ENCODE data around the gene FGF22.

The FGF22 gene

DNA sequence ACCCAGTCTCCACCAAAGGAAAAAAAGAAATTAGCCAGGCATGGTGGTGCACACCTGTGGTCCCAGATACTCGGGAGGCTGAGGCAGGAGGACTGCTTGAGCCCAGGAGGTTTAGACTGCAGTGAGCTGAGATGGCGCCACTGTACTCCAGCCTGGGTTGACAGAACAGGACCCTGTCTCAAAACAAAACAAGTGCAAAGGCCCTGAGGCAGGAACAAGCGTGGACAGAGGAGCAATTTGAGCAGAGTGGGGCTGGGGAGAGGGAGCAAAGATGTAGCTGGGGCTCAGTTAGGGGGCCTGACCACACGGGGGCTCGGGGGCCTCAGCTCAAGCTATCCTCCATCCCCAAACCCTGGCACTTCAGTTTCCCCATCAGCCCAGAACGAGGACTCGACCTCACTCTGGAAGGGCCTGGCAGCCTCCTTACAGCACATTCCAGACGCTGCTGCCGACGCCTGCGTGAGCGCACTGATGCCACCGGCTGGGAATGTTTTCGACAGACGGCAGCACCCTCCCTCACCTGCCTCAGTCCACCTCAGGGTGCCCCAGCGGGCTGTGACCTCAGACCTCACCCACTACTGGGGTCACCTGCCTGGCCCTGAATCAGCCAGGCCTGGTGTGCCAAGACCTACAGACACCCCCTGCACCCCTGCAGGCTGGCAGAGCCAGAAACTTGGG lies 4.6 kb upstream of the FGF22 start:
- DNase-seq (ENCODE audit: insufficient read length, low spot score) = no peak
- TF ChIP-seq POLR2A (IDR thresholded peaks at IDR 0.05; ENCODE audit: low read depth, low read length) = no peak
- no peak for FAIRE-seq

DNA sequence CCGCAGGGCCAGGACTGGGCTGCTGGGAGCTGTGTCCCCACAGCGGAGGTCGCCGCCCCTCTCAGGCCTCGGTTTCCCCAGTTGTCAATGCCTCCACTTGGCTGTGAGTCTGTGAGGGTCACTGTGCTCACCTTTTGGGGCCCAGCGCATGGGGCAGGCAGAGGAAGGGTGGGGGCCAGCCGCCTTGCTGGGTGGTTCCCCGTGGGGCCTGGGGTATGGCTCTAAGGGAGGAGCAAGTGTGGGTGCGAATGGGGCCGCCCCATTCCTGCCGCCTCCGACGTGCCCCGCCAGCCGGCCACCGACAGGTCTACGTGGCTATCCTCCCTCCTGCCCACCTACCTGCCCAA lies 800 bp upstream of the FGF22 start:
- no peak for TF ChIP-seq POLR2A (IDR thresholded peaks at IDR 0.05; ENCODE audit: low read depth, low read length)
- FAIRE-seq (no peak), DNase-seq (ENCODE audit: insufficient read length, low spot score) (no peak)

DNA sequence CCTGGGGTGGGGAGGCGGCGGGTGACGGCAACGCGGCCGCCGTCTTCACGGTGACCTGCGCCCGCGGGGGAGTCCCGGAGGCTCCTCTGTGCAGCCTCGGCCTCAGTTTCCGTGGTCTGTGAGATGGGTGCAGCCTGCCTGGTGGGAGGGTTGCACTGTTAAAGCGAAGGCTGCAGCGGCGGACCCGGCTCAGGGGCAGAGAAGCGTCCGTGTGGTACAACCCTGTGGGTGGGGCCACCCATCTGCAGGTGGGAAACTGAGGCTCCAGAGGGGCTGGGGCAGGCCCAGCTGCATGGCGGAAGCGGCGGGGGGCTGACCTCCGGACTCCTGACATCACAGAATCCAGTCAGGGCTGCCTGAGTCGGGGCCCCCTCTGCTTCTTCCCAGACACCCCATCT lies 481 bp downstream of the FGF22 start:
- no peak for TF ChIP-seq POLR2A (IDR thresholded peaks at IDR 0.05; ENCODE audit: low read depth, low read length)
- FAIRE-seq (no peak), DNase-seq (ENCODE audit: insufficient read length, low spot score) (no peak)

DNA sequence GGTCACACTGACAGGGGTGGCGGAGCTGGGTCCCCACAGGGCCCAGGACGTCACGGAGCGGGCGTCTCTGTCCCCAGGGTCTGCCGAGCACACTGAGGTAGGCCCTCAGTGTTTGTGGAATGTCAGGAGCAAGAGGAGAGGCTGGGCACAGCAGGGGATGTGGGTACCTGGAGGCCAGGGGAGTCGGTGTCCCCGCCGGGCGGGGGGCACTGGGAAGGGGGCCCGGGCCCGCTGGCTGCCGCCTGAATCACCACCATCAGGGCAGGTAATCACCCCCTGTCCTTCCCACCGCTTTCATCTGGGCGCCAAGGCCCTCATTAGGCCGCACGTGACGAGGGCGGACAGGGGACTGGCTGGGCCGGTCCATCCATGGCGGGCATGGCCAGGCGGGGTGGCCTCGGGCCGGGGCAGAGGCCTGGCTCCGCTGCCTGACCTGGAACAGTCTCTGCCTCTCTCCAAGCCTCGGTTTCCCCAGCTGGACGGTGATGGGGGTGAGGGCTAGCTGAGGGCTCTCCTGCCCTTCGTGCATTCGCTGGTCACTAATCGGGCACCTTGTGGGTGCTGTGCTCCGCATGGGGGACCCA lies 1.0 kb downstream of the FGF22 start:
- no peak for FAIRE-seq
- no peak for TF ChIP-seq POLR2A (IDR thresholded peaks at IDR 0.05; ENCODE audit: low read depth, low read length)
- no peak for DNase-seq (ENCODE audit: insufficient read length, low spot score)

DNA sequence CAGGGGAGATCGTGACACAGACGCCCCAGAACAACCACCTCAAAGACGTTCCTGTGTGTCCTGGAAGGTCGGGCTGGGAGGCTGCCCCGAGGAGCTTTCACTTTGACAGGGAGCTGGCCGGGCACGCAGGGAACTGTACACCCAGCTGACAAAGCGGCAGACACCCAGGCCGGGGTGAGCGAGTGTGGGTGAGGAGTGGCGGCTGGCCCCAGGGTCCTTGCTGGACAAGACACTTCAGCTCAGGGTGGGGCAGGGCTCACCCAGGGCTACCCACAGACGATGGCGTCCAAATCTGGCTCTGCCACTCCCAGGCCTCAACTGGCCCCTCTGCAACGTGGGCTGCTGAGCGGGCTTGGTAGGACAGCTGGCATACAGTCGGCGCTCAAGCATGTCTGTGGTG lies 2.0 kb downstream of the FGF22 start:
- no peak for TF ChIP-seq POLR2A (IDR thresholded peaks at IDR 0.05; ENCODE audit: low read depth, low read length)
- DNase-seq (ENCODE audit: insufficient read length, low spot score) (no peak), FAIRE-seq (no peak)

DNA sequence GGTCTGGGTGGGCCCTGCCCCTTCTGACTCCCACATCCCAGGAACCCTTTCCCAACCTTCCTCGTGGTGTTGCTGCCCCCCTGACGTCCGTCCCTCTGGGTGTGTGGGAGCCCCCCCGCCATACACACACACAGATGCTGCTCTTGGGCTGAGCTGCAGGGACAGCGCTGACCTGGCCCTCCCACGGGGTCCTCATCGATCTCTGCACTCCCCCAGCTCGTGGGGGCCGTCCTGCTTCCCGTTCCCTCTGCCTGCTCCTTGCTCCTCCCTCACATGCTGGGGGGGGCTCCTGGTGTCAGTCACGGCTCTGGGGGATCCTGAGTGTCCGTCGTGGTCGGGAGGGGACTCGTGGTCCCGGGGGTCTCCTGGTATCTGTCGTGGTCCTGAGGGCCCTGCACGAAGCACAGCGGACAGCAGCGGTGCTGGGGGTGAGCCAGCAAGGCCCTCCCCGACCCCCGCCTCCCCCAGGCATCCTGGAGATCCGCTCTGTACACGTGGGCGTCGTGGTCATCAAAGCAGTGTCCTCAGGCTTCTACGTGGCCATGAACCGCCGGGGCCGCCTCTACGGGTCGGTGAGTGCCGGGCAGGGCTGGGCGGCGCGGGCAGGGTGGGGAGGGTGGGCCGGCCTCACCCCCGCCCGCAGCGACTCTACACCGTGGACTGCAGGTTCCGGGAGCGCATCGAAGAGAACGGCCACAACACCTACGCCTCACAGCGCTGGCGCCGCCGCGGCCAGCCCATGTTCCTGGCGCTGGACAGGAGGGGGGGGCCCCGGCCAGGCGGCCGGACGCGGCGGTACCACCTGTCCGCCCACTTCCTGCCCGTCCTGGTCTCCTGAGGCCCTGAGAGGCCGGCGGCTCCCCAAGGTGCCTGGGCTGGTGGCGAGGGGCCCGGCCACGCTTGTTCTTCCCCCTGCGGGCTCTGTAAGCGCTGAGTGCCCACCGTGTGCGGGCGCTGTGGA lies 3.4 kb downstream of the FGF22 start:
- DNase-seq (ENCODE audit: insufficient read length, low spot score) (no peak), FAIRE-seq (no peak)
- no peak for TF ChIP-seq POLR2A (IDR thresholded peaks at IDR 0.05; ENCODE audit: low read depth, low read length)

DNA sequence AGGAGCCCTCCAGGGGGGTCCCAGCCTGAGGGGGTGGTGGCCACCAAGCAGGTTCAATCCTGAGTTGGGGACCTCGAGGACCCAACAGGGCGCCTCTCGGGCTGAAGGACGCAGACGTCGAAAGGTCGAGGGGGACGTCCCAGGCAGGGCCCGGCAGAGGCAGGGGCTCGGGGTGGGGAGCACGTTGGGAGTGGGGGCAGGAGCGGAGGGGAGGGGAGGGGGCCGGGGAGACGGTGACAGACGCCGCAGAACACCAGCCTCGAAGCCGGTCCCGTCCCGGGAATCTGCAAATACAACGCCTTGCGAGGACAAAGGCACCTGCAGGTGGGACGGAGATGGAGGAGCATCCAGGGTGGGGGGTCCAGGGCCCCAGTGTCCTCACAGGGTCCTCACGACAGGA lies 4.1 kb downstream of the FGF22 start:
- no peak for TF ChIP-seq POLR2A (IDR thresholded peaks at IDR 0.05; ENCODE audit: low read depth, low read length)
- DNase-seq (ENCODE audit: insufficient read length, low spot score) = no peak
- no peak for FAIRE-seq

DNA sequence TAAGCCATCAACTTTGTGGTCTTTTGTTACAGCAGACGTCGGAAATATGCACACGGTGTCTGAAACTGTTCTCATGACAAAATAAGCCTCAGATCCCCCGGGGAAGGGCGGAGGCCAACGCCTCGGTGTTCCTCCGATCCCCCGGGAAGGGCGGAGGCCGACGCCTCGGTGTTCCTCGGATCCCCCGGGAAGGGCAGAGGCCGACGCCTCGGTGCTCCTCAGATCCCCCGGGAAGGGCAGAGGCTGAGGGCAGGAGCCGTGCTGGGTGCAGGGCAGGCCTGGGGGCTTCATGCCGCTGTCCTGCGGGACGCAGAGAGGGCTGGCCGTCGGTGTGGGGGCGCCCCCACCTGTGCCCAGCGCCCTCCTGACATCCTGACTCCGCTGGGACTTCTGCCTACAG lies 4.7 kb downstream of the FGF22 start:
- TF ChIP-seq POLR2A (IDR thresholded peaks at IDR 0.05; ENCODE audit: low read depth, low read length) = no peak
- no peak for DNase-seq (ENCODE audit: insufficient read length, low spot score)
- FAIRE-seq = no peak

DNA sequence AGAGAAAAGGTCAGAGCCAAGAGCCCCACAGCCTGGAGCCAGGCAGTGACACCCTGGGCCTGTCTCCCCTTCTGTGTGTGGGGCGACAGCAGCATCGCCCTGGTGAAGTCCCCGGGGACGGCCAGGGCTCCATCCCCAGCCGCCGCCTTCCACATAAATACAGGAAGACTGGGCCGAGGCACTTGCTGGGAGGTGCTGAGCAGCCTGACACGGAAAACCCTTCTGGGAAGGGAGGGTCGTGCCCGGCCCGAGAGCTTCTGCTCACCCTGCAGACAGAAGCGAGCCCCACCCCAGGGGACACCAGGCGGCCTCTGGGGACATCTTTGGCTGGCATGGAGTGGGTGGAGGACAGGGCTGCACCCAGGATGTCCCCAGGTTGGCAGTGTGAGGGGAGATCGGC lies 5.1 kb downstream of the FGF22 start:
- FAIRE-seq (no peak), DNase-seq (ENCODE audit: insufficient read length, low spot score) (no peak)
- TF ChIP-seq POLR2A (IDR thresholded peaks at IDR 0.05; ENCODE audit: low read depth, low read length) = no peak

DNA sequence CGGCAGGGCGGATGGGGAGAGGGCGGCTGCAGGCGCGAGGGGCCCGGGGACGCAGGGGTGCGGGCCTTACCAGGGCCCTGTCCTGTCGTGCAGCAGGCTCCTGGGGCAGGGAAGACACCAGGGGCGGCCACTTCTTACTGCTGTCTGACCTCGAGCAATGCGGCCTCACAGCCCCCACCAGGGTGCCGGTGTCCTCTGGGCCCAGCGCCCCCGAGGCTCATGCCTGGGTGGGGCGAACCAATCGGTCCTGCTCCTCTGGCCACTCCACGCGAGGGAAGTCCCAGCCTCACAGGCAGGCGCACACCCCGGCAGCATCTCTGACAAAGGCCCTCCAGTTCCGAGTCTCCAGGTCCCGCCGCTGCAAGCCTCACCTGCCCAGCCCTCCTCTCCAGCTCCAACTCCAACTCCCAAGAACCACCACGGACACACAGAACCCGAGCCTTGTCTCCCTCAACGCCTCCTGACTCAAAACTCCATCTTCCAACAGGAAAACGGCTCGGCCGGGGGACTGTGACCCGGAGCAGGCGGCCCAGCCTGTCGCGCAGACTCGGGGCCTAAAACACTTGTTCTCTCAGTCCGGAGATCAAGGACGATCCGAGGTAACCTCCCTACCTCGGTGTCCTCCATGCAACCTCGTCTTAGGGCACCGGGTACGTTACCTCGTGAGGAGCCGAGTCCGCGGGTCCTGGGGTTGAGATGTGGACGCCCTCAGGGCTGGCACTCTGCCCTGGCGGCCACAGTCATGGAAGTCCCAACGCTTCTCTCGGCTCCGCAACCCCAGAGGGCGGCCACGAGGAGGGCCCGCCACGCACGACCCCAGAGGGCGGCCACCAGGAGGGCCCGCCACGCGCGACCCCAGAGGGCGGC lies 6.5 kb downstream of the FGF22 start:
- DNase-seq (ENCODE audit: insufficient read length, low spot score) (no peak), FAIRE-seq (no peak)
- no peak for TF ChIP-seq POLR2A (IDR thresholded peaks at IDR 0.05; ENCODE audit: low read depth, low read length)

DNA sequence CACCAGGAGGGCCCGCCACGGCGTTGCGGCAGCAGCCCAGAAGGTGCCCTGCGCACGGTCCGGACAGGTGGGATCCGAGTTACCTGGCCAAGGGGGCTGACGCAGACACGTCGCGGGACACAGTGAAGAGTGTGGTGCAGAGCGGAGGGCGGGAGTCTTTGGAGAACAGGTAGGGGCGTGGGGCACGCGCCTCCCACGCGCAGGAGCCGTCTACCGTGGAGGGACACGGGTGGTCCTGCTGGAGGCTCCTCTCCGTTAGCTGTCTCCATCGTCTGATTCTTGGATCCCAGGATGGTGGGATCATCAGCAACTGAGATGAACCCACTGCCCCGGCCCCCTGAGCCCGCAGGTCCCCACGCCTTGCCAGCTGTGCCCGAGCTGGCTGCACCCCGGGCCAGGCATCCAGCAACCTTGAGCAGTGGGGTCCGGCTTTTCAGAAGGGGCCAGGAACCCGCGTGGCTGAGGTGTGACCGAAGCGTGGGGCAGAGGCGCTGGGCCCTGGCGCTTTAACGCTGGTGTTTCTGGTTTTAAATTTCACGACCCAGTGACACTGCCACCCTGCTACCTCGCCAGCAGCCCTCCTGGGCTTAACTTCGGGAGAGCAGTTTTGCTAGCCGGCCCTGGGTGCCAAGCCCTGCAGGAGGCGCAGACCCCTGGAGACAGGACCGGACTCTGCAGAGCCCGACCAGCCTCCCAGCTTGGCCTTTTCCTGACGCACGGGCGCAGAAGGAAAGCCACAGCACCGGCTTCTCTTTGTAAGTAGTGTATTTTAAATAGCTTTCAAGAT lies 7.3 kb downstream of the FGF22 start:
- no peak for TF ChIP-seq POLR2A (IDR thresholded peaks at IDR 0.05; ENCODE audit: low read depth, low read length)
- DNase-seq (ENCODE audit: insufficient read length, low spot score) (no peak), FAIRE-seq (no peak)

DNA sequence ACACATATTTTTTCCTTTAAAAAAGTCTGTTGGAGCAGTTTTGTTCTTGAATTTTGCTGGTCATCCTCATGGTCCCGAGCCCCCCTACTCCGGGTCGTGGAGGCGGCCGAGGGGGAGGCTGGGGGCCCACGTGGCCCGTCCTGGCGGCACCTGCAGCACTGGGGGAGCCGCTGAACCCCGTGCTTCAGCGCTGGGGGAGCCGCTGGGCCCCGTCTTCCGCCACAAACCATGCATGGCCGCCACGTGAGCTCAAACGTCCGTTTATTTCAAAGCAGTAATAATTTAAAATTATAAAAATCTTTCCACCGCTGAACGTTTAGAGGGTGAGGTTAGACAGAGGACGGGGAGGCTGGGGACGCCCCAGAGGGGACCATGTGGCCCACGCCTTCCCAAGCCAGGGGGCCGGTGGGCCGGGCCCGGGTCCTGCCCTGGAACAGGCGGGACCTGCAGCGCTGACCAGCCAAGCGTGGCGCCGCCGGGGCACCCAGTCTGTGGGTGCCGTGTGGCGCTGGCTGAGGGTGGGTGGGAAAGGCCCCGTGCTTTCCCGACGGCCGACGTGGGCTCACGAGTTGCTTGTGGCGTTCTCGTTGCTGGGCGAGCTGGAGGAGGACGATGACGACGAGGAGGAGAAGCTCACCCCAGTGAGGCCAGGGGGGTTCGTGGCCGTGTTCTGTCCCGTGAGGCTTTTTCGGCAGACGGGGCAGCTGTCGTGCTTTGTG lies 8.0 kb downstream of the FGF22 start:
- FAIRE-seq (no peak), DNase-seq (ENCODE audit: insufficient read length, low spot score) (no peak)
- TF ChIP-seq POLR2A (IDR thresholded peaks at IDR 0.05; ENCODE audit: low read depth, low read length) = no peak
